HEK293T (cell line): ENCODE measurements around the gene TMTC1.

ENCODE experiments used
- CTCF ChIA-PET: fragments of 350-600 bp; formaldehyde crosslinking; extraction: SDS; loops from one replicate; lab custom pipeline; 2021; ENCODE audit warnings: antibody characterized with exemption, inconsistent platforms; lab: Yijun Ruan, JAX
- POLR2A ChIA-PET: fragments of 350-600 bp; formaldehyde crosslinking; extraction: SDS; loops from one replicate; lab custom pipeline; 2020; ENCODE audit warnings: antibody characterized with exemption, inconsistent platforms; lab: Yijun Ruan, JAX
- DNase-seq: peaks from one replicate; pipeline ENCODE4 v3.0.0; 2012; ENCODE audit warnings: mixed read lengths; ENCODE audit errors: extremely low spot score
- ARNT ChIP-seq: fragments of 450-650 bp; IDR thresholded peaks from 2 replicates; pipeline ENCODE4 v1.6.1; 2017; ENCODE audit warnings: mild to moderate bottlenecking
- BHLHE40 ChIP-seq: fragments of 450-650 bp; IDR thresholded peaks from 2 replicates; pipeline ENCODE4 v1.6.1; 2016; ENCODE audit warnings: mild to moderate bottlenecking, moderate library complexity, borderline replicate concordance
- CTBP1 ChIP-seq: fragments of 450-650 bp; IDR thresholded peaks from 2 replicates; pipeline ENCODE4 v1.6.1; 2016; ENCODE audit warnings: borderline replicate concordance
- ELF4 ChIP-seq: fragments of 450-650 bp; IDR thresholded peaks from 2 replicates; pipeline ENCODE4 v1.6.1; 2017; ENCODE audit warnings: antibody characterized with exemption
- FOXA1 ChIP-seq: fragments of 450-650 bp; IDR thresholded peaks from 2 replicates; pipeline ENCODE4 v1.6.1; 2016; ENCODE audit warnings: mild to moderate bottlenecking
- FOXK2 ChIP-seq: fragments of 450-650 bp; IDR thresholded peaks from 2 replicates; pipeline ENCODE4 v1.6.1; 2016; ENCODE audit warnings: mild to moderate bottlenecking
- FOXM1 ChIP-seq: fragments of 450-650 bp; IDR thresholded peaks from 2 replicates; pipeline ENCODE4 v1.6.1; 2017; ENCODE audit warnings: mild to moderate bottlenecking, borderline replicate concordance
- HDGF ChIP-seq: fragments of 450-650 bp; IDR thresholded peaks from 2 replicates; pipeline ENCODE4 v1.6.1; 2017; ENCODE audit warnings: antibody characterized with exemption, borderline replicate concordance
- L3MBTL2 ChIP-seq: fragments of 450-650 bp; conservative IDR thresholded peaks from 2 replicates; pipeline ENCODE4 v1.6.1; 2016; ENCODE audit warnings: mild to moderate bottlenecking
- LEF1 ChIP-seq: fragments of 450-650 bp; IDR thresholded peaks from 2 replicates; pipeline ENCODE4 v1.6.1; 2017; ENCODE audit warnings: mild to moderate bottlenecking, borderline replicate concordance
- NFRKB ChIP-seq: fragments of 450-650 bp; IDR thresholded peaks from 2 replicates; pipeline ENCODE4 v1.6.1; 2016; ENCODE audit warnings: mild to moderate bottlenecking, moderate library complexity
- SP1 ChIP-seq: fragments of 450-650 bp; IDR thresholded peaks from 2 replicates; pipeline ENCODE4 v1.6.1; 2017
- SUZ12 ChIP-seq: fragments of 450-650 bp; IDR thresholded peaks from 2 replicates; pipeline ENCODE4 v1.6.1; 2016; ENCODE audit warnings: mild to moderate bottlenecking
- TARDBP ChIP-seq: fragments of 450-650 bp; IDR thresholded peaks from 2 replicates; pipeline ENCODE4 v1.6.1; 2016
- ZNF384 ChIP-seq: fragments of 450-650 bp; IDR thresholded peaks from 2 replicates; pipeline ENCODE4 v1.6.1; 2016
- TF ChIP-seq, protein P1 (sequence below): fragments of 450-650 bp; IDR thresholded peaks from 2 replicates; pipeline ENCODE4 v1.6.1; 2016

Gene TMTC1

DNA sequence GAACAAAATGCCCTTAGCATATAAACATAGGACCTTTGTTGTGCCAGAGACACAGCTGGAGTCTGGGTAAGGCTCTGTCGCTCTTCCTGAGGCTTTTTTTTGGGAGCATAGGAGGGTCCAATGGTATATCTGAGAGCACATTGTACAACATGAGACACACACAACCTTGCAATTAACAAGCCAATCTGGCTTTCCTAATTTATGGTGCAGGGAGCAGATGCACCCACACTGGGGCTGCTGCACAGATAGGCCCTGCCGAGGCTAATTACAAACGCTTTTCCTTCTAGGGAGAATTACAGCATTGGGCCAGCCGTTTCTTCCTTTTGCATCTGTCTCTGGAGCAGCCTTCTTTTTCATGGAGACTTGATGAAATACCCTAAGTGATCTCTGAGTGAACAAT, 211.3 kb downstream of the TMTC1 start:
- CTCF ChIA-PET, result no interaction called here
- POLR2A ChIA-PET, result no interaction called here
- no peak for TF ChIP-seq HDGF
- TF ChIP-seq ARNT, result no peak
- no peak for TF ChIP-seq LEF1
- TF ChIP-seq FOXA1, result no peak
- no peak for TF ChIP-seq CTBP1
- TF ChIP-seq ZNF384, result no peak
- no peak for TF ChIP-seq TARDBP
- TF ChIP-seq BHLHE40, result no peak
- TF ChIP-seq FOXK2, result no peak
- no peak for TF ChIP-seq FOXM1
- no peak for DNase-seq

DNA sequence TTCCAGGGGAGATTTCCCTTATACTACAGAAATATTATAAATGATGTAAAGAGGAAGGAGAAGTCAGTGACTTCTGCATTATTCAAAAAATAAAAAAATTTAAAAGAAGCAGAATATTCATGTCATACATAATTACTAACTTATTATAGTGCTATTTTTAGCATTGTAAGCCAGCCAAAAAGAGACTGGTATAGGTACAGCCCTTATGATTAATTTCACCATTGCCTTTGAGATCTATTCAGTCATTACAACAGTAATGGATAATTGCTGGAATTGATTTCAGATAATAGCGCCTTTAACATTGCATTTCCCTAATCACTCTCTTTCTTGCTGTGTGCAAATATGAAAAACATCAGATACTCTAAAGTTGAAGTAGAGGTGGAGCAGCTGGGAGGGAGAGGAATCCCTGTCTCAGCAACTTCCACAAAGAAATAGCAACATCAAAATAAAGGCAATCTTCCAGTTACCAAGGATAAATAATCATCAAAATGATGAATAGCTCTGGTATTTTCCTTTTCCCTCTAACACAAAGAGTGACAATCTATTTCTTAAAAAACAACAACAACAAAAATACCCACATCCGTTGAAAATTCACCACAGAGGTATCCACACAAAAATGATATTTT, 214.5 kb downstream of the TMTC1 start:
- TF ChIP-seq, protein P1, sequence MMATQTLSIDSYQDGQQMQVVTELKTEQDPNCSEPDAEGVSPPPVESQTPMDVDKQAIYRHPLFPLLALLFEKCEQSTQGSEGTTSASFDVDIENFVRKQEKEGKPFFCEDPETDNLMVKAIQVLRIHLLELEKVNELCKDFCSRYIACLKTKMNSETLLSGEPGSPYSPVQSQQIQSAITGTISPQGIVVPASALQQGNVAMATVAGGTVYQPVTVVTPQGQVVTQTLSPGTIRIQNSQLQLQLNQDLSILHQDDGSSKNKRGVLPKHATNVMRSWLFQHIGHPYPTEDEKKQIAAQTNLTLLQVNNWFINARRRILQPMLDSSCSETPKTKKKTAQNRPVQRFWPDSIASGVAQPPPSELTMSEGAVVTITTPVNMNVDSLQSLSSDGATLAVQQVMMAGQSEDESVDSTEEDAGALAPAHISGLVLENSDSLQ, result no peak
- no peak for TF ChIP-seq FOXM1
- TF ChIP-seq ARNT, result no peak
- no peak for TF ChIP-seq FOXA1
- TF ChIP-seq L3MBTL2, result no peak
- no peak for TF ChIP-seq ELF4
- no peak for TF ChIP-seq NFRKB
- ChIA-PET CTCF (interaction anchor here (0.6 kb wide), 1 partner anchor 18 kb away, joined by 7 read pairs; no protein-coding TSS in a partner anchor), POLR2A (no interaction called here)
- no peak for DNase-seq

DNA sequence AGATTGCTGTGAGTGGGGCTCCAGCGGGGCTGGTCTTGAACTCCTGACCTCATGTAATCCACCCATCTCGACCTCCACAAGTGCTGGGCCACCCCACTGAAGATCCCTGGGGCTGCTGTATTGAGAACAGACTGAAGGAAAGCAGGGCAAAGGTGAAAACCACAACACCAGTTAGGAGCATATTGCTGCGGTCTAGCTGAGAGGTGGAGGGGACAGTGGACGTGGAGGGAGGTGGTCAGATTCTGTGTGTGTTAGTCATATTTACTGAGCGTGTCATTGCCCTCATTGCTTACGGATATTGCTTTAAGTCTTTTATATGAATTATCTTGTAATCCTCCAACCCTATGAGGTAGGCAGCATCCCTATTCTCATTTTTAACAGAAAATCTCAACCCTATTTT, 217.3 kb downstream of the TMTC1 start:
- ChIA-PET CTCF (no interaction called here), POLR2A (no interaction called here)
- no peak for DNase-seq
- TF ChIP-seq ARNT (no peak), SUZ12 (no peak), BHLHE40 (no peak), L3MBTL2 (no peak), ELF4 (no peak), LEF1 (no peak), CTBP1 (no peak), ZNF384 (no peak), SP1 (no peak), HDGF (no peak), FOXM1 (no peak), NFRKB (no peak), TARDBP (no peak), FOXA1 (no peak), FOXK2 (no peak)
- TF ChIP-seq, protein P1, result no peak

DNA sequence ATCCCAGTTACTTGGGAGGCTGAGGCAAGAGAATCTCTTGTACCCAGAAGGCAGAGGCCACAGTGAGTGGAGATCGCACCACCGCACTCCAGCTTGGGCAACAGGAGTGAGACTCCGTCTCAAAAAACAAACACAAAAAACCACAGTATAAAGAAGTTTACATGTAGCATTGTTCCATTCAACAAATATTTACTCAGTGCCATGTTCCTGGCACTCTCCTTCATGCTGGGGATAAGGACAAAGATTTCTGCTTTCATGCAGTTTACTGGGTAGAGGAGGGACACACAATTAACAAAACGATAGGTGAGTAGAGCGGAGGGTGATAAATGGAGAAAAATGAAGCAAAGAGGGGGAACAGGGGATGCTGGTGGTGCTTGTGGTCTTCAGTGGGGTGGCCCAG, 218.0 kb downstream of the TMTC1 start:
- ChIA-PET POLR2A (no interaction called here), CTCF (no interaction called here)
- TF ChIP-seq NFRKB (no peak), HDGF (no peak), FOXK2 (no peak), TARDBP (no peak), SP1 (no peak)
- no peak for DNase-seq

DNA sequence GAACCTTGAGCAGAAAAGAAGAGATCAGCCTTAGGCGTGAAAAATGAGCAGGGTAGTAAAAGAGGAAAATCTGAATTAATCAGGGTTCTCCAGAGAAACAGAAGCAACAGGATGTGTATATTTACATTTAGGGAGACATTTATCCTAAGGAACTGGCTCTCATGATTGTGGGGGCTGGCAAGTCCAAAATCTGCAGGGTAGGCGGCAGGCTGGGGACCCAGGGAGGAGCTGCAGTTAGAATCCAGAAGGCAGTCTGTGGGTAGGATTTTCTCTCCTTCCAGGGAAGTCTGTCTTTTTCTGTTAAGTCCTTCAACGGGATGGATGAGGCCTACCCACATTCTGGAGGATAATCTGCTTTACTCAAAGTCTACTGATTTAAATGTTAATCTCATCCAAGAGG, 218.8 kb downstream of the TMTC1 start:
- no peak for TF ChIP-seq ZNF384
- TF ChIP-seq FOXK2, result no peak
- no peak for TF ChIP-seq BHLHE40
- TF ChIP-seq, protein P1, result no peak
- TF ChIP-seq SUZ12, result no peak
- TF ChIP-seq CTBP1, result no peak
- TF ChIP-seq HDGF, result no peak
- TF ChIP-seq FOXM1, result no peak
- no peak for TF ChIP-seq FOXA1
- TF ChIP-seq L3MBTL2, result no peak
- no peak for TF ChIP-seq ELF4
- no peak for TF ChIP-seq NFRKB
- TF ChIP-seq TARDBP, result no peak
- no peak for TF ChIP-seq SP1
- TF ChIP-seq ARNT, result no peak
- POLR2A ChIA-PET, result no interaction called here
- CTCF ChIA-PET, result no interaction called here
- no peak for DNase-seq

DNA sequence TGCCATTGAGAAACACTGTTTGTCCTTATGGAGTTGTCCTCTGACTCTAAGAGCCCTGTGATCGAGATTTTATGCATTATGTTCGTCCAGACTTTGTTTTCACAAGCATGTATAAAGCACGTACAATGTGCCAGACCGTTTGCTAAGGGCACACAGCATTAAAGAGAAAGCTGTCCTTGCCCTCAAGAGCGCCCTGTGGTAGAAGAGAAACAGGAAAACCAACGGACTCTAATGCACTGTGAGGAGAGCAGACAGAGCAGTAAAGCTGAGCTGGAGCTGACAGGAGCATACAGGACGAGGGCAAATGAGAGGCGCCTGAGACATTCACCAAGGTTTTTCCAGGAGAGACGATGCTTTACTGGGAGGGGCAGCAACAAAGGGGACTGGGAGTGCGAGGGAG, 220.1 kb downstream of the TMTC1 start:
- DNase-seq, result no peak
- POLR2A ChIA-PET, result no interaction called here
- TF ChIP-seq HDGF (no peak), TARDBP (no peak), ELF4 (no peak), BHLHE40 (no peak), FOXK2 (no peak), CTBP1 (no peak), FOXM1 (no peak), ZNF384 (no peak), ARNT (no peak), L3MBTL2 (no peak)
- TF ChIP-seq, protein P1, result no peak
- CTCF ChIA-PET, result no interaction called here
